Heart left ventricle (tissue), 13 donors: ENCODE data around the gene IFITM2.
"Not testable (repeated sequence)": the region's sequence is repeated elsewhere in the genome, so short reads cannot be mapped to it uniquely, and the experiment has no call there.

Source experiments
- CTCF ChIP-seq, 12 donors: fragments of 200-600 bp; sonication (generic) in 4 of 12; IDR thresholded peaks; one replicate each; pipeline versions ENCODE4 v1.5.0 to v1.8.0; 2018 to 2022; ENCODE audit warnings: antibody characterized with exemption in 12 of 12, mild to moderate bottlenecking in 5 of 12
- POLR2A ChIP-seq, 2 donors: fragments of 450-650 bp; IDR thresholded peaks; one replicate each; pipeline ENCODE4 v1.6.1; 2017; ENCODE audit warnings: antibody characterized with exemption in 2 of 2, mild to moderate bottlenecking in 2 of 2, moderate library complexity in 2 of 2
- donor health status: ischemic (EF 13 %, LVEDD 7.1; RV severe dilation, severe dysfunction).
- donor health status: DM: no; HTN: yes; CAD: no.
- donor health status: DM: no; HTN: no; CAD: no.
- donor health status: ischemic (EF 25% LVEDD 6.9; RV normal size, moderate dysfunction).
- donor health status: ischemic (EF 25% LVEDD 5.7; RV mildly dilated, moderate dysfunction).
- donor health status: ischemic (EF 35%, LVEDD 5.7; RV mildly dilated, moderate dysfunction).
- donor health status: nonischemic (EF 11% LVEDD 7.7; RV severe dilation, severe dysfunction).
- donor health status: DM: yes; HTN: yes; CAD: no.
- donor health status: PGD.
- donor health status: ischemic (EF 29% LVEDD 5.4; RV normal size, mild dysfunction).
- donor health status: nonischemic (EF 23%, LVEDD 6.1; RV moderate dilation, normal function).

- not testable (repeated sequence) for TF ChIP-seq CTCF, POLR2A (IDR thresholded peaks at IDR 0.05)
Observed at GRCh38 chr11:324593-325517, 17.2 kb downstream of the IFITM2 start.
